Epithelial cell of proximal tubule (primary cell): ENCODE results near the gene VAV1. TPM values are rescaled to one million over a fixed set of nuclear protein-coding genes. Genes with fewer than 3 reads are reported as not detected.
"Not testable (repeated sequence)": the region's sequence is repeated elsewhere in the genome, so short reads cannot be mapped to it uniquely, and the experiment has no call there.

Experiments
- DNase-seq: peaks from one replicate; pipeline ENCODE4 v3.0.0-alpha.2; 2011; ENCODE audit warnings: low read depth
- H3K4me3 ChIP-seq: 2 replicates; pipeline ENCODE4 v1.5.1; 2011; ENCODE audit warnings: low read depth, mild to moderate bottlenecking, low read length
- total RNA-seq: library from RNA; depleted of rRNA; stranded (reverse); fragments of >200 nt; gene quantifications from 2 replicates; pipeline ENCODE4 v1.2.3, GENCODE V29; 2015
- TF ChIP-seq, protein P1 (sequence below): conservative IDR thresholded peaks from 2 replicates; pipeline ENCODE4 v1.5.1; 2012; ENCODE audit warnings: low read depth, mild to moderate bottlenecking, low read length

The VAV1 gene
- total RNA-seq, 1 donor from 2014 or later, result 1.3 TPM

DNA sequence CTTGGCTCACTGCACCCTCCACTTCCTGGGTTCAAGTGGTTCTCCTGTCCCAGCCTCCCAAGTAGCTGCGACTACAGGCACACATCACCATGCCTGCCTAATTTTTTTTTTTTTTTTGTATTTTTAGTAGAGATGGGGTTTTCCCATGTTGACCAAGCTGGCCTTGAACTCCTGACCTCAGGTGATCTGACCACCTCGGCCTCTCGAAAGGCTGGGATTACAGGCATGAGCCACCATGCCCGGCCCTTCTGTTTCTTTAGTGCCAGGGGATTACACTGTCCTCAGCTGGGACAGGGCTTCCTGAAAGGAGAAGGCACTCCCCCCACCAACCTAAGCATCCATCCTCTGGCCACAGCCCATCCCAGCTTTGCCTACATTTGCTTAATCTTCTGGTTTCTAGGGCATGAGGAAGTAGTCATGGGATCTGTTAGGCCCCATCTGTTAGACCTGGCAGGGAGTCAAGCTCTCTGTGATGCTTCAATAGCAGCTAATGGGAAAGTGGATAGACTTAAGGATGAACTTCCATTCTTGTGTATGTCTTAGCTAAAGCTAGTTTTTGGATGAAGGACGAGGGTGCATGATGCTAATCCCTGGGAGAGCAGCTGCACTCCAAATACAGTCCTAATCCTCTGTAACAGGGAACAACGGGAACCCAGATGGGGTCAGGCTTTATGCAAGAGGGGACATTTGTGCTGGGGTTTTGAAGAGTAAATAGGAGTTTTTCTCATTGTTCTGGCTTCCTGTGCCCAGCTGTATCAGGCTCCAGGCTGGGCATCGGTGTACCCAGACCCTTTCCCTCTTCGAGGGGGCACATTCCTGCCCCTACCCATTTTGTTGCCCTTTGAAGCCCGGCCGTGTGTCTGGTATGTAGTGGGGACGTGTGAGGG lies 2.6 kb downstream of the VAV1 start:
- TF ChIP-seq, protein P1, sequence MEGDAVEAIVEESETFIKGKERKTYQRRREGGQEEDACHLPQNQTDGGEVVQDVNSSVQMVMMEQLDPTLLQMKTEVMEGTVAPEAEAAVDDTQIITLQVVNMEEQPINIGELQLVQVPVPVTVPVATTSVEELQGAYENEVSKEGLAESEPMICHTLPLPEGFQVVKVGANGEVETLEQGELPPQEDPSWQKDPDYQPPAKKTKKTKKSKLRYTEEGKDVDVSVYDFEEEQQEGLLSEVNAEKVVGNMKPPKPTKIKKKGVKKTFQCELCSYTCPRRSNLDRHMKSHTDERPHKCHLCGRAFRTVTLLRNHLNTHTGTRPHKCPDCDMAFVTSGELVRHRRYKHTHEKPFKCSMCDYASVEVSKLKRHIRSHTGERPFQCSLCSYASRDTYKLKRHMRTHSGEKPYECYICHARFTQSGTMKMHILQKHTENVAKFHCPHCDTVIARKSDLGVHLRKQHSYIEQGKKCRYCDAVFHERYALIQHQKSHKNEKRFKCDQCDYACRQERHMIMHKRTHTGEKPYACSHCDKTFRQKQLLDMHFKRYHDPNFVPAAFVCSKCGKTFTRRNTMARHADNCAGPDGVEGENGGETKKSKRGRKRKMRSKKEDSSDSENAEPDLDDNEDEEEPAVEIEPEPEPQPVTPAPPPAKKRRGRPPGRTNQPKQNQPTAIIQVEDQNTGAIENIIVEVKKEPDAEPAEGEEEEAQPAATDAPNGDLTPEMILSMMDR, result no peak
- H3K4me3 ChIP-seq, result no peak overlapping the region
- no peak for DNase-seq

DNA sequence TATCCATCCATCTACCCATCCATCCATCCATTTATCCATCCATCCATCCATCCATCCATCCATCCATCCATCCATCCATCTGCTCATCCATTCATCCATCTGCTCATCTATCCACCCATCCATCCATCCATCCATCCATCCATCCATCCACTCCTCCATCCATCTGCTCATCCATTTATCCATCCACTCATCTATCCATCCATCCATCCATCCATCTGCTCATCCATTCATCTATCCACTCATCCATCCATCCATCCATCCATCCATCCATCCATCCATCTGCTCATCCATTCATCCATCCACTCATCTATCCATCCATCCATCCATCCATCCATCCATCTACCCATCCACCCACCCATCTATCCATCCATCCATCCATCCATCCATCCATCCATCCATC lies 3.5 kb downstream of the VAV1 start:
- not testable (repeated sequence) for DNase-seq, H3K4me3 ChIP-seq

DNA sequence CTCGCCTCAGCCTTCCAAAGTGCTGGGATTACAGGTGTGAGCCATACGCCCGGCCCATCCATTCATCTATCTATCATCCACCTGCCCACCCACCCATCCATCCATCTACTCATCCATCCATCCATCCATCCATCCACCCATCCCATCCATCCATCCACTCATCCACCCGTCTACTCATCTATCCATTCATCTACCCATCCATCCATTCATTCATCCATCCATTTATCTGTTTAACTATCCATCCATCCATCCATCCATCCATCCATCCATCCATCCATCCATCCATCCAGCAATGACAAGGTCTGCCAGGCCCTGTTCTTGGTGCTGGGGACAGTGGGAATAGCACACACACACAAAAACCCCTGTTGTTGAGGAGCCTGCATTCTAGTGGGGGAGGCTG lies 4.5 kb downstream of the VAV1 start:
- no peak overlapping the region for H3K4me3 ChIP-seq
- no peak for DNase-seq
- TF ChIP-seq, protein P1, result no peak

DNA sequence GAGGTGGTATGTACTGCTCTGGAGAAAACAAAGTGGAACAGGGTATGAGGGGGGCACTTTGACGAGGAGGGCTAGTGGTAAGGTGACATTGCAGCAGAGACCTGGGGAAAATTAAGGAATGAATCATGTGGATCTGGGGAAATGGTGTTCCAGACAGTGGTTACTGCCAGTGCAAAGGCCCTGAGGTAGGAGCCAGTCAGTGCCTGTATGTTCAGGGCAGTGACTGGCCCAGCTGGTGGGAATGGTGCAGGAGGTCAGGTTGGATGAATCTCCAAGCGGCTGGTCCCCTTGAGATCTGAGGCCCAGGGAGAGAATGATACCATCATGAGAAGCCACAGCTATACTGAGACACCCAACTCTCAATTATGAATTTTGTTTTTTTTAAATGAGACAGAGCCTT lies 4.9 kb downstream of the VAV1 start:
- DNase-seq, result no peak
- TF ChIP-seq, protein P1, result no peak
- no peak overlapping the region for H3K4me3 ChIP-seq

DNA sequence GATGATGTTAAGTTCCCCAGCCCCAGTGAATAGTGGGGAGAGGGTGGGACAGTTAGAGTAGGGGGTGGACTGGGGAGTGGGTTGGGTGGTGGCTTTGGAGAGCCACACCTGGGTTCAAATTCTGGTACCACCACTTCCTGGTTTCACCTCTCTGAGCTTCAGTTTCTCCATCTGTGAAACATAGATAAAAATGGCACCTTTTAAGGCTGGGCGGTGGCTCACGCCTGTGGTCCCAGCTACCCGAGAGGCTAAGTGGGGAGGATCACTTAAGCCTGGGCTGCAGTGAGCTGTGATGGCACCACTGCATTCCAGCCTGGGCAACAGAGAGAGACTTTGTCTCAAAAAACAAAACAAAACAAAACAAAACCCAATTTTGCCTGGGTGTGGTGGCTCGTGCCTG lies 5.9 kb downstream of the VAV1 start:
- H3K4me3 ChIP-seq, result no peak overlapping the region
- no peak for DNase-seq
- TF ChIP-seq, protein P1, result no peak

DNA sequence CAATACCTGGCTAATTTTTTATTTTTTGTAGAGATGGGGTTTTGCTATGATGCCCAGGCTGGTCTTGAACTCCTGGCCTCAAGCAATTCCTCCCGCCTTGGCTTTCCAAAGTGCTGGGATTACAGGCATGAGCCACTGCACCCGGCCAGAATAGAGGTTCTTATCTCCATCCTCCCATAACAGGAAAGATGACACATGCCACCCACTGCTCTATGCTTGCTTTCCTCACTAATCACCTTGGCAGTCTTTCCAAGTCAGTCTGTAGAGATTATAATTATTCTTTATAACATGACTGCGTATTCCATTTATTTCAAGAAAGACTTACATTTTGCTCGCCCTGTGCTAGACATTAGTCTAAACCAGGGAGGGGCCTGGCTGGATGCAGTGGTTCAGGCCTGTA lies 6.7 kb downstream of the VAV1 start:
- TF ChIP-seq, protein P1, result no peak
- no peak for DNase-seq
- H3K4me3 ChIP-seq, result no peak overlapping the region

DNA sequence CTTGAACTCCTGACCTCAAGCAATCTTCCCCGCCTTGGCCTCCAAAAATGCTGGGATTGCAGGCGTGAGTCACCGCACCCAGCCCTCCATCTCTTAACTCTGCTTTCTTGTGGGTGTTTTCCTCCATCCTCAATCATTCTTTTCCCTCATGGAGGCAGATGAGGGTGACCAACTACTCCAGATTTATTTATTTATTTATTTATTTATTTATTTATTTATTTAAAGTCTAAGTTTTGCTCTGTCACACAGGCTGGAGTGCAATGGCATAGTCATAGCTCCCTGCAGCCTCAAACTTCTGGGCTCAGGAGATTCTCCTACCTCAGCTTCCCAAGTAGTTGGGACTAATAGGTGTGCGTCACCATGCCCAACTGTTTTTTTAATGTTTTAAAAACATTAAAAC lies 14.9 kb downstream of the VAV1 start:
- TF ChIP-seq, protein P1, result no peak
- DNase-seq, result no peak
- no peak overlapping the region for H3K4me3 ChIP-seq
